ENCODE data around the gene ARL16. TPM values are rescaled to one million over a fixed set of nuclear protein-coding genes. Genes with fewer than 3 reads are reported as not detected.

ARL16 gene
- polyA plus RNA-seq, 1 experiment, result 70.8 TPM

GRCh38 chr17:81647640-81648012 lies 36.0 kb downstream of the ARL16 start:
- H3K27me3 ChIP-seq (ENCODE audit: control insufficient read depth, insufficient read depth, low read length), result peaks cover 9% of the 10 kb centered on the region
- H3K4me3 ChIP-seq (ENCODE audit: low read depth, low read length), result no peak overlapping the region
- no peaks in the 10 kb centered on the region; the same call in 1 of the 2 replicates for H3K36me3 ChIP-seq (ENCODE audit: control insufficient read depth, insufficient read depth, low read length)
- no peak for DNase-seq (ENCODE audit: low read depth)
- CTCF ChIA-PET, result interaction anchor here (1.1 kb wide), 1 partner anchor 22 kb away, joined by 3 read pairs; no protein-coding TSS in a partner anchor
- POLR2A ChIA-PET, result no interaction called here
- no peak for TF ChIP-seq CTCF (IDR thresholded peaks at IDR 0.05; ENCODE audit: insufficient read depth, low read depth, low read length)

GRCh38 chr17:81646869-81647600 lies 36.6 kb downstream of the ARL16 start:
- ChIA-PET CTCF (interaction anchor here (0.6 to 1.1 kb wide), 3 partner anchors 21 to 390 kb away, joined by 3 read pairs; partner anchors contain the start of gene DCXR), POLR2A (no interaction called here)
- H3K4me3 ChIP-seq (ENCODE audit: low read depth, low read length), result no peak overlapping the region
- no peak for TF ChIP-seq CTCF (IDR thresholded peaks at IDR 0.05; ENCODE audit: insufficient read depth, low read depth, low read length)
- peaks cover 9% of the 10 kb centered on the region for H3K27me3 ChIP-seq (ENCODE audit: control insufficient read depth, insufficient read depth, low read length)
- DNase-seq (ENCODE audit: low read depth), result no peak
- no peaks in the 10 kb centered on the region; the same call in 1 of the 2 replicates for H3K36me3 ChIP-seq (ENCODE audit: control insufficient read depth, insufficient read depth, low read length)

GRCh38 chr17:81644976-81645952 lies 38.3 kb downstream of the ARL16 start:
- no peak for TF ChIP-seq CTCF (IDR thresholded peaks at IDR 0.05; ENCODE audit: insufficient read depth, low read depth, low read length)
- ChIA-PET CTCF (no interaction called here), POLR2A (no interaction called here)
- Histone ChIP-seq H3K27me3 (ENCODE audit: control insufficient read depth, insufficient read depth, low read length) (peaks cover 9% of the 10 kb centered on the region), H3K4me3 (ENCODE audit: low read depth, low read length) (no peak overlapping the region), H3K36me3 (ENCODE audit: control insufficient read depth, insufficient read depth, low read length) (no peaks in the 10 kb centered on the region; the same call in none of the 2 replicates)
- no peak for DNase-seq (ENCODE audit: low read depth)

GRCh38 chr17:81644496-81644895 lies 39.1 kb downstream of the ARL16 start:
- H3K4me3 ChIP-seq (ENCODE audit: low read depth, low read length), result no peak overlapping the region
- ChIA-PET POLR2A (no interaction called here), CTCF (no interaction called here)
- no peak for DNase-seq (ENCODE audit: low read depth)
- H3K36me3 ChIP-seq (ENCODE audit: control insufficient read depth, insufficient read depth, low read length), result no peaks in the 10 kb centered on the region; the same call in none of the 2 replicates
- no peak for TF ChIP-seq CTCF (IDR thresholded peaks at IDR 0.05; ENCODE audit: insufficient read depth, low read depth, low read length)
- H3K27me3 ChIP-seq (ENCODE audit: control insufficient read depth, insufficient read depth, low read length), result peaks cover 9% of the 10 kb centered on the region

All from BJ (cell line).